Measurements from ENCODE around the gene GPC3. TPM values are rescaled to one million over a fixed set of nuclear protein-coding genes. Genes with fewer than 3 reads are reported as not detected.

Gene GPC3
- total RNA-seq, 1 experiment from 2014 or later = 0.98 TPM

GRCh38 chrX:133959972-133960371, 25.4 kb downstream of the GPC3 start:
- H2AFZ ChIP-seq (ENCODE audit: low read depth, low read length, poor library complexity, severe bottlenecking) = no peak overlapping the region
- H3K27ac ChIP-seq (ENCODE audit: low read depth, low read length) = no peak overlapping the region
- BruUV-seq (replicated peaks) = no TSS peak
- DNase-seq (ENCODE audit: low read depth, low spot score) (no peak), ATAC-seq (no peak)
- ChIA-PET POLR2A (no interaction called here), RAD21 (ENCODE audit: low non-redundant PET in 1 of 2, low total read pairs in 2 of 2, uncharacterized antibody in 2 of 2, unreplicated experiment in 2 of 2) (no interaction called here), CTCF (interaction anchor here (1.1 kb wide), 1 partner anchor 61 kb away, joined by 3 read pairs; no protein-coding TSS in a partner anchor)
- no peak overlapping the region for H3K9ac ChIP-seq (ENCODE audit: low read length)
- no peaks in the 10 kb centered on the region for H3K36me3 ChIP-seq (ENCODE audit: control insufficient read depth in 1 of 2, insufficient read depth in 2 of 2, low read length in 2 of 2)
- TF ChIP-seq ELF1 (IDR thresholded peaks at IDR 0.05; ENCODE audit: borderline replicate concordance, low read depth) (no peak), ATF3 (IDR thresholded peaks at IDR 0.05) (no peak), ZBTB33 (IDR thresholded peaks at IDR 0.05; ENCODE audit: extremely low read depth, insufficient replicate concordance, low read length) (no peak), JUND (IDR thresholded peaks at IDR 0.05) (no peak), TCF7L2 (IDR thresholded peaks at IDR 0.05; ENCODE audit: borderline replicate concordance, extremely low read depth, insufficient read depth, insufficient read length) (no peak), MAX (IDR thresholded peaks at IDR 0.05) (no peak), CTCF (IDR thresholded peaks at IDR 0.05 in 2 of 3, conservative IDR thresholded peaks at IDR 0.05 in 1 of 3; ENCODE audit: borderline replicate concordance in 1 of 3, insufficient read depth in 1 of 3, low read depth in 2 of 3, low read length in 2 of 3) (no peak), CEBPB (IDR thresholded peaks at IDR 0.05; ENCODE audit: low read depth) (no peak), EGR1 (IDR thresholded peaks at IDR 0.05; ENCODE audit: low read depth) (no peak), EZH2 (IDR thresholded peaks at IDR 0.05) (no peak), CBX3 (IDR thresholded peaks at IDR 0.05; ENCODE audit: low read depth) (no peak), POLR2AphosphoS5 (IDR thresholded peaks at IDR 0.05; ENCODE audit: low read depth, low read length) (no peak), POLR2A (IDR thresholded peaks at IDR 0.05; ENCODE audit: borderline replicate concordance, extremely low read depth, insufficient read depth, insufficient read length) (no peak), SIN3A (IDR thresholded peaks at IDR 0.05; ENCODE audit: low read depth) (no peak), FOSL1 (IDR thresholded peaks at IDR 0.05; ENCODE audit: low read depth) (no peak), SRF (IDR thresholded peaks at IDR 0.05; ENCODE audit: low read depth) (no peak), RAD21 (IDR thresholded peaks at IDR 0.05; ENCODE audit: low read depth) (no peak)
- H4K20me1 ChIP-seq (ENCODE audit: insufficient read depth) = no peaks in the 10 kb centered on the region
- no peak overlapping the region for H3K4me2 ChIP-seq (ENCODE audit: low read length)
- no peaks in the 10 kb centered on the region for H3K79me2 ChIP-seq (ENCODE audit: insufficient read depth, low read length)
- H3K27me3 ChIP-seq (ENCODE audit: insufficient read depth, low read length) = 0 out of 2 replicates have a peak, but pooled peaks cover 1% of the 10 kb centered on the region
- H3K9me2 ChIP-seq (ENCODE audit: insufficient read depth) = no peaks in the 10 kb centered on the region
- H3K4me1 ChIP-seq (ENCODE audit: control insufficient read depth in 1 of 2, insufficient read depth in 2 of 2, low read length in 2 of 2) = no peaks in the 10 kb centered on the region
- no peak overlapping the region for H3K4me3 ChIP-seq (replicated peaks in 1 of 2; ENCODE audit: low read depth in 1 of 2, low read length in 2 of 2)
- intact Hi-C loops (cut with micrococcal nuclease) = no loop called here
- H3K9me3 ChIP-seq (ENCODE audit: control insufficient read depth in 1 of 2, insufficient read depth in 1 of 2, low read depth in 1 of 2, low read length in 2 of 2) = no peaks in the 10 kb centered on the region
